ENCODE results near the gene RCL1.

The RCL1 gene

GRCh38 chr9:4857163-4857810 is 64.5 kb downstream of the RCL1 start:
- H3K4me1 ChIP-seq (ENCODE audit: low read length): no peaks in the 10 kb centered on the region
- H2AFZ ChIP-seq (ENCODE audit: low read depth, low read length): no peak overlapping the region
- no peak for TF ChIP-seq CTCF (IDR thresholded peaks at IDR 0.05; ENCODE audit: low read depth, low read length)
- no peak for TF ChIP-seq EZH2phosphoT487 (IDR thresholded peaks at IDR 0.05; ENCODE audit: low read depth)
- no peaks in the 10 kb centered on the region for H4K20me1 ChIP-seq (ENCODE audit: insufficient read depth, low read length)
- no peaks in the 10 kb centered on the region for H3K27me3 ChIP-seq (ENCODE audit: low read depth, low read length)
- no peak overlapping the region for H3K9ac ChIP-seq (ENCODE audit: low read length)
- no peaks in the 10 kb centered on the region for H3K79me2 ChIP-seq (ENCODE audit: low read length)
- no peak overlapping the region for H3K4me3 ChIP-seq (ENCODE audit: low read length)
- no peaks in the 10 kb centered on the region for H3K9me3 ChIP-seq (ENCODE audit: insufficient read depth, low read length)
- peaks cover 31% of the 10 kb centered on the region for H3K36me3 ChIP-seq (replicated peaks; ENCODE audit: low read depth, low read length)
- H3K27ac ChIP-seq (ENCODE audit: low read length): no peak overlapping the region
- H3K4me2 ChIP-seq (ENCODE audit: low read length): no peak overlapping the region

GRCh38 chr9:4859035-4859434 is 66.3 kb downstream of the RCL1 start:
- no peaks in the 10 kb centered on the region for H3K4me1 ChIP-seq (ENCODE audit: low read length)
- no peak overlapping the region for H3K4me3 ChIP-seq (ENCODE audit: low read length)
- H3K9ac ChIP-seq (ENCODE audit: low read length): no peak overlapping the region
- H3K36me3 ChIP-seq (replicated peaks; ENCODE audit: low read depth, low read length): peaks cover 24% of the 10 kb centered on the region
- H4K20me1 ChIP-seq (ENCODE audit: insufficient read depth, low read length): no peaks in the 10 kb centered on the region
- H3K4me2 ChIP-seq (ENCODE audit: low read length): no peak overlapping the region
- H3K27ac ChIP-seq (ENCODE audit: low read length): no peak overlapping the region
- H3K27me3 ChIP-seq (ENCODE audit: low read depth, low read length): no peaks in the 10 kb centered on the region
- no peak overlapping the region for H2AFZ ChIP-seq (ENCODE audit: low read depth, low read length)
- no peaks in the 10 kb centered on the region for H3K79me2 ChIP-seq (ENCODE audit: low read length)
- no peaks in the 10 kb centered on the region for H3K9me3 ChIP-seq (ENCODE audit: insufficient read depth, low read length)
- no peak for TF ChIP-seq CTCF (IDR thresholded peaks at IDR 0.05; ENCODE audit: low read depth, low read length)
- TF ChIP-seq EZH2phosphoT487 (IDR thresholded peaks at IDR 0.05; ENCODE audit: low read depth): no peak

- Histone ChIP-seq H3K4me1 (ENCODE audit: low read length) (no peaks in the 10 kb centered on the region), H3K36me3 (replicated peaks; ENCODE audit: low read depth, low read length) (peaks cover 21% of the 10 kb centered on the region), H3K9me3 (ENCODE audit: insufficient read depth, low read length) (no peaks in the 10 kb centered on the region), H3K9ac (ENCODE audit: low read length) (no peak overlapping the region), H3K4me2 (ENCODE audit: low read length) (no peak overlapping the region), H3K27me3 (ENCODE audit: low read depth, low read length) (no peaks in the 10 kb centered on the region), H4K20me1 (ENCODE audit: insufficient read depth, low read length) (no peaks in the 10 kb centered on the region), H3K79me2 (ENCODE audit: low read length) (no peaks in the 10 kb centered on the region), H3K27ac (ENCODE audit: low read length) (no peak overlapping the region), H3K4me3 (ENCODE audit: low read length) (no peak overlapping the region), H2AFZ (ENCODE audit: low read depth, low read length) (no peak overlapping the region)
- no peak for TF ChIP-seq CTCF (IDR thresholded peaks at IDR 0.05; ENCODE audit: low read depth, low read length)
- TF ChIP-seq EZH2phosphoT487 (IDR thresholded peaks at IDR 0.05; ENCODE audit: low read depth): no peak
Measured at GRCh38 chr9:4860383-4860782, 67.6 kb downstream of the RCL1 start.

GRCh38 chr9:4861145-4861544 is 68.4 kb downstream of the RCL1 start:
- Histone ChIP-seq H3K4me2 (ENCODE audit: low read length) (no peak overlapping the region), H3K4me3 (ENCODE audit: low read length) (no peak overlapping the region), H3K9me3 (ENCODE audit: insufficient read depth, low read length) (no peaks in the 10 kb centered on the region), H4K20me1 (ENCODE audit: insufficient read depth, low read length) (no peaks in the 10 kb centered on the region), H3K27me3 (ENCODE audit: low read depth, low read length) (no peaks in the 10 kb centered on the region), H3K36me3 (replicated peaks; ENCODE audit: low read depth, low read length) (peaks cover 21% of the 10 kb centered on the region), H3K79me2 (ENCODE audit: low read length) (no peaks in the 10 kb centered on the region), H3K4me1 (ENCODE audit: low read length) (no peaks in the 10 kb centered on the region), H3K9ac (ENCODE audit: low read length) (no peak overlapping the region), H3K27ac (ENCODE audit: low read length) (no peak overlapping the region), H2AFZ (ENCODE audit: low read depth, low read length) (no peak overlapping the region)
- no peak for TF ChIP-seq EZH2phosphoT487 (IDR thresholded peaks at IDR 0.05; ENCODE audit: low read depth)
- TF ChIP-seq CTCF (IDR thresholded peaks at IDR 0.05; ENCODE audit: low read depth, low read length): no peak
